Small intestine (tissue), 7 donors: ENCODE data around the gene CACNA2D3. TPM values are rescaled to one million over a fixed set of nuclear protein-coding genes. Genes with fewer than 3 reads are reported as not detected.

Experiments
- DNase-seq, 2 donors: peaks; one replicate each; pipeline versions ENCODE4 v3.0.0 to v3.0.0-alpha.2; 2013
- FAIRE-seq: peaks from 2 replicates; lab custom pipeline; 2012; peaks lifted over from hg19 to GRCh38; lab: Jason Lieb, UNC
- H3K27ac ChIP-seq, 3 donors: one replicate each; pipeline ENCODE4 v1.5.1; 2013; ENCODE audit warnings: low read length in 2 of 3, mild to moderate bottlenecking in 2 of 3, control low read depth in 1 of 3, inconsistent platforms in 1 of 3, low read depth in 1 of 3, moderate library complexity in 1 of 3
- H3K27me3 ChIP-seq, 3 donors: one replicate each; pipeline ENCODE4 v1.6.1; 2013; ENCODE audit warnings: low read length in 3 of 3, inconsistent platforms in 1 of 3; ENCODE audit not compliant: control insufficient read depth in 3 of 3, insufficient read depth in 3 of 3
- H3K36me3 ChIP-seq, 3 donors: one replicate each; pipeline ENCODE4 v1.6.1; 2013; ENCODE audit warnings: low read length in 3 of 3, inconsistent platforms in 1 of 3, low read depth in 1 of 3, mild to moderate bottlenecking in 1 of 3, moderate library complexity in 1 of 3; ENCODE audit not compliant: control insufficient read depth in 3 of 3, insufficient read depth in 2 of 3
- H3K4me1 ChIP-seq, 3 donors: one replicate each; pipeline ENCODE4 v1.6.1; 2013; ENCODE audit warnings: low read length in 2 of 3, inconsistent platforms in 1 of 3, low read depth in 1 of 3, mild to moderate bottlenecking in 1 of 3, moderate library complexity in 1 of 3; ENCODE audit not compliant: control insufficient read depth in 3 of 3, insufficient read depth in 2 of 3
- H3K4me3 ChIP-seq, 3 donors: one replicate each; pipeline ENCODE4 v1.5.1; 2013; ENCODE audit warnings: low read length in 3 of 3, control low read depth in 1 of 3, inconsistent platforms in 1 of 3, low read depth in 1 of 3, mild to moderate bottlenecking in 1 of 3, moderate library complexity in 1 of 3
- H3K9me3 ChIP-seq, 2 donors: one replicate each; pipeline ENCODE4 v1.6.1; 2013; ENCODE audit warnings: low read depth in 1 of 2, low read length in 1 of 2; ENCODE audit not compliant: control insufficient read depth in 2 of 2, insufficient read depth in 1 of 2
- WGBS, 3 donors: extraction: QIAGEN DNeasy Blood & Tissue Kit; methylation state at CpG; one replicate each; pipeline ENCODE4 v1.1.7; 2013; 5-methylcytosine and 5-hydroxymethylcytosine counted together
- polyA plus RNA-seq, 4 donors: library from polyadenylated mRNA; stranded (reverse) in 3 of 4; unstranded in 1 of 4; fragments of 200-250 nt in 3 of 4; fragments of 120-200 nt in 1 of 4; gene quantifications; one replicate each; pipeline versions ENCODE4 v1.2.1 to v1.2.3, GENCODE V29; 2013
- donor health status: healthy with polysubstance abuse.
- donor health status: control.
- donor health status: control.
- donor health status: Bipolar disorder and iron deficiency.
- donor health status: healthy.

The CACNA2D3 gene
- polyA plus RNA-seq, 4 donors, result 0.27 to 0.61 TPM; not detected in 2

- Histone ChIP-seq H3K4me3 (no peak overlapping the region), H3K4me1 (no peaks in the 10 kb centered on the region), H3K36me3 (no peaks in the 10 kb centered on the region), H3K9me3 (no peaks in the 10 kb centered on the region), H3K27me3 (no peaks in the 10 kb centered on the region), H3K27ac (no peak overlapping the region)
- WGBS, 3 donors, result 91 to 94% (median 92%) methylated on average over 8 of the region's 8 CpGs
- FAIRE-seq, result no peak
- no peak for DNase-seq
These were observed 542.8 kb downstream of the CACNA2D3 start for GRCh38 chr3:54665016-54665600.

- no peaks in the 10 kb centered on the region for H3K27me3 ChIP-seq
- no peaks in the 10 kb centered on the region for H3K4me1 ChIP-seq
- DNase-seq (no peak), FAIRE-seq (no peak)
- 51 to 71% (median 67%) methylated on average over 3 of the region's 3 CpGs for WGBS, 3 donors
- H3K4me3 ChIP-seq, result no peak overlapping the region
- H3K36me3 ChIP-seq, result no peaks in the 10 kb centered on the region
- no peaks in the 10 kb centered on the region for H3K9me3 ChIP-seq
- H3K27ac ChIP-seq, result no peak overlapping the region
These were observed 545.9 kb downstream of the CACNA2D3 start for GRCh38 chr3:54668236-54668635.

- Histone ChIP-seq H3K36me3 (no peaks in the 10 kb centered on the region), H3K4me1 (no peaks in the 10 kb centered on the region), H3K27me3 (no peaks in the 10 kb centered on the region), H3K9me3 (no peaks in the 10 kb centered on the region), H3K27ac (no peak overlapping the region), H3K4me3 (no peak overlapping the region)
- 20 to 52% (median 29%) methylated on average over 8 of the region's 8 CpGs for WGBS, 3 donors
- DNase-seq (peak in 1 of 2 donors; percentile 50), FAIRE-seq (no peak)
These were observed 548.0 kb downstream of the CACNA2D3 start for GRCh38 chr3:54670201-54671000.

GRCh38 chr3:54671511-54671910, 549.2 kb downstream of the CACNA2D3 start:
- no peak for FAIRE-seq

GRCh38 chr3:54676087-54676486, 553.7 kb downstream of the CACNA2D3 start:
- H3K27ac ChIP-seq, result no peak overlapping the region
- 41 to 59% (median 55%) methylated on average over 5 of the region's 5 CpGs for WGBS, 3 donors
- H3K9me3 ChIP-seq, result no peaks in the 10 kb centered on the region
- FAIRE-seq, result no peak
- no peaks in the 10 kb centered on the region for H3K27me3 ChIP-seq
- no peaks in the 10 kb centered on the region for H3K4me1 ChIP-seq
- H3K36me3 ChIP-seq, result no peaks in the 10 kb centered on the region
- H3K4me3 ChIP-seq, result no peak overlapping the region
- peak in 1 of 2 donors; percentile 4 for DNase-seq

More at GRCh38 chr3:54671511-54671910, 549.2 kb downstream of the CACNA2D3 start:
- DNase-seq, result peak in 1 of 2 donors; percentile 17
- 8 to 24% (median 8%) methylated on average over 2 of the region's 2 CpGs for WGBS, 3 donors
- Histone ChIP-seq H3K27ac (no peak overlapping the region), H3K27me3 (no peaks in the 10 kb centered on the region), H3K9me3 (no peaks in the 10 kb centered on the region), H3K4me1 (no peaks in the 10 kb centered on the region), H3K4me3 (no peak overlapping the region), H3K36me3 (no peaks in the 10 kb centered on the region)

- Histone ChIP-seq H3K4me3 (no peak overlapping the region), H3K27ac (no peak overlapping the region), H3K36me3 (no peaks in the 10 kb centered on the region), H3K9me3 (no peaks in the 10 kb centered on the region), H3K27me3 (no peaks in the 10 kb centered on the region), H3K4me1 (no peaks in the 10 kb centered on the region)
- no peak for FAIRE-seq
- WGBS, 3 donors, result 87 to 90% (median 88%) methylated on average over 6 of the region's 6 CpGs
- DNase-seq, result no peak
These were observed 559.4 kb downstream of the CACNA2D3 start for GRCh38 chr3:54681706-54682105.

GRCh38 chr3:54685213-54685612, 562.9 kb downstream of the CACNA2D3 start:
- 86 to 95% (median 86%) methylated on average over 2 of the region's 2 CpGs for WGBS, 3 donors
- no peaks in the 10 kb centered on the region for H3K4me1 ChIP-seq
- no peaks in the 10 kb centered on the region for H3K9me3 ChIP-seq
- no peak overlapping the region for H3K27ac ChIP-seq
- H3K27me3 ChIP-seq, result no peaks in the 10 kb centered on the region
- FAIRE-seq (no peak), DNase-seq (no peak)
- no peaks in the 10 kb centered on the region for H3K36me3 ChIP-seq
- no peak overlapping the region for H3K4me3 ChIP-seq

GRCh38 chr3:54691289-54691771, 569.0 kb downstream of the CACNA2D3 start:
- Histone ChIP-seq H3K27ac (no peak overlapping the region), H3K4me1 (no peaks in the 10 kb centered on the region), H3K9me3 (no peaks in the 10 kb centered on the region), H3K36me3 (no peaks in the 10 kb centered on the region), H3K4me3 (no peak overlapping the region), H3K27me3 (no peaks in the 10 kb centered on the region)
- DNase-seq (peak in 1 of 2 donors; percentile 11), FAIRE-seq (no peak)
- 52 to 55% (median 54%) methylated on average over 2 of the region's 2 CpGs for WGBS, 3 donors
